T-helper 2 cell (primary cell): ENCODE results near the gene GRHL3.

Source experiments
- DNase-seq, 5 experiments: peaks; one replicate each; pipeline versions ENCODE4 v3.0.0 to v3.0.0-alpha.2; 2012 to 2022

GRHL3 gene

GRCh38 chr1:24318615-24319311 lies 394 bp upstream of the GRHL3 start:
- DNase-seq: no peak

GRCh38 chr1:24319962-24320361 lies 805 bp downstream of the GRHL3 start:
- no peak for DNase-seq

GRCh38 chr1:24321126-24321525 lies 2.0 kb downstream of the GRHL3 start:
- DNase-seq: peak in 1 of 5 experiments; percentile 59

GRCh38 chr1:24321697-24322469 lies 2.7 kb downstream of the GRHL3 start:
- DNase-seq: peak; percentile 31 to 89 (median 59)

GRCh38 chr1:24322470-24323177 lies 3.5 kb downstream of the GRHL3 start:
- DNase-seq: no peak

GRCh38 chr1:24323281-24323680 lies 4.1 kb downstream of the GRHL3 start:
- no peak for DNase-seq

GRCh38 chr1:24324903-24325302 lies 5.7 kb downstream of the GRHL3 start:
- no peak for DNase-seq

GRCh38 chr1:24325587-24326449 lies 6.7 kb downstream of the GRHL3 start:
- DNase-seq: no peak

GRCh38 chr1:24327486-24327885 lies 8.3 kb downstream of the GRHL3 start:
- DNase-seq: no peak

GRCh38 chr1:24327891-24328290 lies 8.7 kb downstream of the GRHL3 start:
- DNase-seq: no peak

GRCh38 chr1:24329331-24329730 lies 10.2 kb downstream of the GRHL3 start:
- no peak for DNase-seq

- DNase-seq: no peak
These were observed 10.8 kb downstream of the GRHL3 start for GRCh38 chr1:24329797-24330543.

- no peak for DNase-seq
These were observed 13.0 kb downstream of the GRHL3 start for GRCh38 chr1:24331961-24332673.

- no peak for DNase-seq
These were observed 16.9 kb downstream of the GRHL3 start for GRCh38 chr1:24336075-24336474.

GRCh38 chr1:24337455-24337854 lies 18.3 kb downstream of the GRHL3 start:
- no peak for DNase-seq

GRCh38 chr1:24338447-24338846 lies 19.3 kb downstream of the GRHL3 start:
- DNase-seq: no peak

GRCh38 chr1:24339996-24340395 lies 20.8 kb downstream of the GRHL3 start:
- DNase-seq: no peak

- DNase-seq: no peak
These were observed 21.6 kb downstream of the GRHL3 start for GRCh38 chr1:24340770-24341169.

GRCh38 chr1:24341260-24341659 lies 22.1 kb downstream of the GRHL3 start:
- no peak for DNase-seq

- DNase-seq: no peak
These were observed 24.4 kb downstream of the GRHL3 start for GRCh38 chr1:24343412-24344089.
